ENCODE data around the gene ADAT2. TPM values are rescaled to one million over a fixed set of nuclear protein-coding genes. Genes with fewer than 3 reads are reported as not detected.
"Not testable (repeated sequence)": the region's sequence is repeated elsewhere in the genome, so short reads cannot be mapped to it uniquely, and the experiment has no call there.

Gene ADAT2
- 1.5 TPM for total RNA-seq
- long read RNA-seq, partial matches to known transcripts = 0 of 3 reads
- long read RNA-seq, other reads (novel, unspliced or antisense) = 0 of 3 reads

- peak; percentile 97 for DNase-seq (ENCODE audit: missing footprints)
- intact Hi-C loops (cut with DNase I) = no loop called here
- peak; percentile 100 for ATAC-seq
These were observed at the start of gene ADAT2, which contains the start of gene PEX3 for GRCh38 chr6:143450453-143451371. ADAT2 (minus strand) TSS chr6:143450695; CDS start chr6:143450658, 37 bp downstream. PEX3 (plus strand) TSS chr6:143450805; CDS start chr6:143451043, 238 bp downstream.

GRCh38 chr6:143498428-143498827 lies 47.9 kb upstream of the ADAT2 start:
- no peak for ATAC-seq
- DNase-seq (ENCODE audit: missing footprints) = no peak
- intact Hi-C loops (cut with DNase I) = no loop called here

GRCh38 chr6:143496974-143497373 lies 46.5 kb upstream of the ADAT2 start:
- DNase-seq (ENCODE audit: missing footprints) = no peak
- intact Hi-C loops (cut with DNase I) = no loop called here
- ATAC-seq = no peak

- ATAC-seq = peak; percentile 28
- intact Hi-C loops (cut with DNase I) = no loop called here
- no peak for DNase-seq (ENCODE audit: missing footprints)
These were observed 40.3 kb upstream of the ADAT2 start for GRCh38 chr6:143490775-143491174.

- intact Hi-C loops (cut with DNase I) = no loop called here
- ATAC-seq = no peak
- no peak for DNase-seq (ENCODE audit: missing footprints)
These were observed 39.7 kb upstream of the ADAT2 start for GRCh38 chr6:143490244-143490643.

GRCh38 chr6:143486752-143487151 lies 36.3 kb upstream of the ADAT2 start:
- DNase-seq (ENCODE audit: missing footprints) (no peak), ATAC-seq (no peak)
- intact Hi-C loops (cut with DNase I) = no loop called here

GRCh38 chr6:143485967-143486366 lies 35.5 kb upstream of the ADAT2 start:
- ATAC-seq = no peak
- no peak for DNase-seq (ENCODE audit: missing footprints)
- intact Hi-C loops (cut with DNase I) = no loop called here

GRCh38 chr6:143482593-143482992 lies 32.1 kb upstream of the ADAT2 start:
- intact Hi-C loops (cut with DNase I) = no loop called here

GRCh38 chr6:143478479-143479062 lies 28.1 kb upstream of the ADAT2 start:
- no peak for ATAC-seq
- intact Hi-C loops (cut with DNase I) = no loop called here
- DNase-seq (ENCODE audit: missing footprints) = no peak

More at GRCh38 chr6:143482593-143482992, 32.1 kb upstream of the ADAT2 start:
- ATAC-seq = no peak
- no peak for DNase-seq (ENCODE audit: missing footprints)

- intact Hi-C loops (cut with DNase I) = no loop called here
- ATAC-seq = no peak
- no peak for DNase-seq (ENCODE audit: missing footprints)
These were observed 26.1 kb upstream of the ADAT2 start for GRCh38 chr6:143476545-143476944.

- no peak for DNase-seq (ENCODE audit: missing footprints)
- ATAC-seq = no peak
- intact Hi-C loops (cut with DNase I) = no loop called here
These were observed 21.3 kb upstream of the ADAT2 start for GRCh38 chr6:143471822-143472221.

- ATAC-seq; intact Hi-C loops (cut with DNase I); DNase-seq (ENCODE audit: missing footprints): not testable (repeated sequence)
These were observed 18.3 kb upstream of the ADAT2 start for GRCh38 chr6:143468823-143469222.

GRCh38 chr6:143468026-143468425 lies 17.5 kb upstream of the ADAT2 start:
- no peak for DNase-seq (ENCODE audit: missing footprints)
- intact Hi-C loops (cut with DNase I) = no loop called here
- no peak for ATAC-seq

- intact Hi-C loops (cut with DNase I) = no loop called here
These were observed 15.1 kb upstream of the ADAT2 start for GRCh38 chr6:143465546-143465945.

GRCh38 chr6:143457563-143458359 lies 7.3 kb upstream of the ADAT2 start:
- intact Hi-C loops (cut with DNase I) = no loop called here
- ATAC-seq (no peak), DNase-seq (ENCODE audit: missing footprints) (no peak)

More at GRCh38 chr6:143465546-143465945, 15.1 kb upstream of the ADAT2 start:
- ATAC-seq = no peak
- DNase-seq (ENCODE audit: missing footprints) = no peak

GRCh38 chr6:143451531-143451930 lies 1.0 kb upstream of the ADAT2 start:
- ATAC-seq (no peak), DNase-seq (ENCODE audit: missing footprints) (no peak)
- intact Hi-C loops (cut with DNase I) = no loop called here

- intact Hi-C loops (cut with DNase I) = no loop called here
- DNase-seq (ENCODE audit: missing footprints) (no peak), ATAC-seq (no peak)
These were observed 612 bp downstream of the ADAT2 start for GRCh38 chr6:143449714-143450452.

- DNase-seq (ENCODE audit: missing footprints) (no peak), ATAC-seq (no peak)
- intact Hi-C loops (cut with DNase I) = no loop called here
These were observed 1.3 kb downstream of the ADAT2 start for GRCh38 chr6:143449082-143449713.
